B cell (primary cell): Measurements from ENCODE around the gene PLSCR5. TPM values are rescaled to one million over a fixed set of nuclear protein-coding genes. Genes with fewer than 3 reads are reported as not detected.

ENCODE experiments used
- ATAC-seq: fragments of 200-7000 bp; cut with Tn5 transposase; one replicate; pipeline ENCODE4 v1.10.0; 2021; ENCODE audit warnings: low read depth, mild to moderate bottlenecking, moderate number of reproducible peaks, moderate library complexity
- CTCF ChIA-PET: fragments of 350-600 bp; sonication (Branson Sonifier 250); formaldehyde crosslinking; loops from one replicate; lab custom pipeline; 2021; ENCODE audit warnings: antibody characterized with exemption, inconsistent platforms; lab: Charles Lee
- POLR2A ChIA-PET: fragments of 350-600 bp; sonication (Branson Sonifier 250); formaldehyde crosslinking; loops from one replicate; lab custom pipeline; 2021; ENCODE audit warnings: antibody characterized with exemption; lab: Charles Lee
- DNase-seq: peaks from one replicate; pipeline ENCODE4 v3.0.0; 2013
- H2AFZ ChIP-seq: 2 replicates; pipeline ENCODE4 v1.6.1; 2012; ENCODE audit warnings: mild to moderate bottlenecking, low read depth, low read length; ENCODE audit not compliant: insufficient read depth, poor library complexity, severe bottlenecking
- H3K27ac ChIP-seq, 2 donors: 1 replicate in 1 of 2; 2 replicates in 1 of 2; pipeline ENCODE4 v1.5.1; 2012 to 2013; ENCODE audit warnings: low read length in 2 of 2, mild to moderate bottlenecking in 2 of 2, moderate library complexity in 1 of 2
- H3K27me3 ChIP-seq, 4 experiments: fragments of 200-600 bp in 1 of 4; sonication (generic) in 1 of 4; replicated peaks in 1 of 4; 1 replicate in 2 of 4; 2 replicates in 2 of 4; pipeline versions ENCODE4 v1.6.1 to v1.7.0; 2013 to 2016; ENCODE audit warnings: low read length in 3 of 4, mild to moderate bottlenecking in 2 of 4, mixed read lengths in 1 of 4, moderate library complexity in 1 of 4; ENCODE audit not compliant: insufficient read depth in 4 of 4, control insufficient read depth in 3 of 4; ENCODE audit errors: control extremely low read depth in 1 of 4
- H3K36me3 ChIP-seq, 2 experiments: replicated peaks in 1 of 2; 1 replicate in 1 of 2; 2 replicates in 1 of 2; pipeline versions ENCODE4 v1.6.1 to v1.7.1; 2013; ENCODE audit warnings: low read length in 1 of 2; ENCODE audit not compliant: insufficient read depth in 2 of 2, control insufficient read depth in 1 of 2; ENCODE audit errors: control extremely low read depth in 1 of 2, extremely low read depth in 1 of 2
- H3K4me1 ChIP-seq, 2 donors: fragments of 200-600 bp in 1 of 2; sonication (generic) in 1 of 2; 1 replicate in 1 of 2; 2 replicates in 1 of 2; pipeline versions ENCODE4 v1.5.1 to v1.6.1; 2013 to 2017; ENCODE audit warnings: low read length in 2 of 2; ENCODE audit not compliant: control insufficient read depth in 2 of 2, insufficient read depth in 2 of 2
- H3K4me2 ChIP-seq: replicated peaks from 2 replicates; pipeline ENCODE3; 2012; ENCODE audit warnings: mild to moderate bottlenecking, low read depth, low read length; ENCODE audit not compliant: poor library complexity, severe bottlenecking
- H3K4me3 ChIP-seq, 5 experiments: fragments of 200-600 bp in 1 of 5; sonication (generic) in 1 of 5; 1 replicate in 3 of 5; 2 replicates in 2 of 5; pipeline versions ENCODE4 v1.5.1 to v1.7.0; 2011 to 2016; ENCODE audit warnings: low read length in 4 of 5, mild to moderate bottlenecking in 4 of 5, low read depth in 2 of 5, control low read depth in 1 of 5, moderate library complexity in 1 of 5; ENCODE audit not compliant: insufficient read depth in 1 of 5; ENCODE audit errors: control extremely low read depth in 1 of 5, extremely low read depth in 1 of 5
- H3K79me2 ChIP-seq: fragments of 200-600 bp; sonication (generic); one replicate; pipeline ENCODE4 v1.6.0; 2016; ENCODE audit warnings: low read length; ENCODE audit not compliant: control insufficient read depth, insufficient read depth
- H3K9ac ChIP-seq: fragments of 200-600 bp; sonication (generic); 2 replicates; pipeline ENCODE4 v1.6.1; 2017; ENCODE audit warnings: mild to moderate bottlenecking, low read length, moderate library complexity
- H3K9me3 ChIP-seq, 3 donors: one replicate each; pipeline versions ENCODE4 v1.6.1 to v1.7.1; 2013; ENCODE audit warnings: low read length in 2 of 3; ENCODE audit not compliant: control insufficient read depth in 2 of 3, insufficient read depth in 1 of 3; ENCODE audit errors: control extremely low read depth in 1 of 3
- H4K20me1 ChIP-seq: 2 replicates; pipeline ENCODE4 v1.6.0; 2012; ENCODE audit warnings: mild to moderate bottlenecking, low read length; ENCODE audit not compliant: insufficient read depth, control insufficient read depth, poor library complexity, severe bottlenecking
- H3K27ac Mint-ChIP-seq: one replicate; pipeline ENCODE4 v1.8.0; 2021; ENCODE audit warnings: mixed read lengths
- H3K27me3 Mint-ChIP-seq: one replicate; pipeline ENCODE4 v1.8.0; 2021; ENCODE audit warnings: mixed read lengths
- H3K4me1 Mint-ChIP-seq: one replicate; pipeline ENCODE4 v1.8.0; 2021; ENCODE audit warnings: mixed read lengths
- H3K4me3 Mint-ChIP-seq: one replicate; pipeline ENCODE4 v1.8.0; 2021; ENCODE audit warnings: mixed read lengths
- H3K9me3 Mint-ChIP-seq: one replicate; pipeline ENCODE4 v1.8.0; 2022; ENCODE audit warnings: mixed read lengths; ENCODE audit not compliant: insufficient read depth
- CTCF ChIP-seq: fragments of 200-600 bp; IDR thresholded peaks from one replicate; pipeline ENCODE4 v1.8.0; 2022; ENCODE audit warnings: antibody characterized with exemption, mild to moderate bottlenecking
- EZH2 ChIP-seq: IDR thresholded peaks from 2 replicates; pipeline ENCODE4 v1.6.1; 2012; ENCODE audit warnings: borderline replicate concordance, low read depth, mild to moderate bottlenecking, moderate library complexity, low read length; ENCODE audit not compliant: insufficient read depth, poor library complexity, severe bottlenecking
- WGBS: methylation state at CpG from one replicate; pipeline ENCODE4 v1.1.5; 2013; ENCODE audit warnings: missing lambda C conversion rate; ENCODE audit not compliant: insufficient coverage; 5-methylcytosine and 5-hydroxymethylcytosine counted together
- intact Hi-C: fragments of 100-400 bp; cut with micrococcal nuclease; formaldehyde crosslinking; loops from one replicate; pipeline ENCODE4 v1.10.0; 2022
- polyA plus RNA-seq: library from polyadenylated mRNA; depleted of rRNA; stranded (reverse); fragments of >200 nt; gene quantifications from 2 replicates; pipeline ENCODE4 v1.2.3, GENCODE V29; 2012
- total RNA-seq, 2 donors: library from RNA; stranded (reverse); fragments of 120-200 nt in 1 of 2; gene quantifications; 1 replicate in 1 of 2; 2 replicates in 1 of 2; pipeline versions ENCODE4 v1.2.3 to v1.2.4, GENCODE V29; 2013 to 2022

Gene PLSCR5
- total and polyA plus RNA-seq, 2 donors (not counting 1 experiment from before 2014, with no cell fraction given) = not detected

- no CpG with 5 or more reads among the region's 3 CpGs for WGBS
- H3K9me3 Mint-ChIP-seq = no peaks in the 10 kb centered on the region
- H3K4me3 ChIP-seq = no peak overlapping the region
- intact Hi-C loops = no loop called here
- no peak for ATAC-seq
- H3K27me3 Mint-ChIP-seq = peaks cover 6% of the 10 kb centered on the region
- H3K4me2 ChIP-seq = no peak overlapping the region
- no peak for DNase-seq
- H3K27ac Mint-ChIP-seq = no peak overlapping the region
- no peaks in the 10 kb centered on the region for H3K4me1 ChIP-seq
- no peaks in the 10 kb centered on the region for H3K4me1 Mint-ChIP-seq
- H3K36me3 ChIP-seq = no peaks in the 10 kb centered on the region
- no peak overlapping the region for H3K9ac ChIP-seq
- no peak overlapping the region for H3K27ac ChIP-seq
- H3K4me3 Mint-ChIP-seq = no peak overlapping the region
- no peak overlapping the region for H2AFZ ChIP-seq
- no peaks in the 10 kb centered on the region for H3K79me2 ChIP-seq
- H3K9me3 ChIP-seq = no peaks in the 10 kb centered on the region
- CTCF ChIA-PET = interaction anchor here (0.6 to 1.6 kb wide), 3 partner anchors 21 to 31 kb away, joined by 3 to 4 read pairs (median 4); no protein-coding TSS in a partner anchor
- no peaks in the 10 kb centered on the region for H3K27me3 ChIP-seq
- TF ChIP-seq EZH2 (no peak), CTCF (no peak)
- no peaks in the 10 kb centered on the region for H4K20me1 ChIP-seq
- POLR2A ChIA-PET = no interaction called here
Measured at GRCh38 chr3:146598535-146598934, 6.6 kb downstream of the PLSCR5 start.

GRCh38 chr3:146594843-146595482, 10.2 kb downstream of the PLSCR5 start:
- no peaks in the 10 kb centered on the region for H3K4me1 Mint-ChIP-seq
- intact Hi-C loops = no loop called here

More at GRCh38 chr3:146594843-146595482, 10.2 kb downstream of the PLSCR5 start:
- Mint-ChIP-seq H3K9me3 (no peaks in the 10 kb centered on the region), H3K27ac (no peak overlapping the region), H3K27me3 (peaks cover 11% of the 10 kb centered on the region), H3K4me3 (no peak overlapping the region)
- Histone ChIP-seq H3K27me3 (no peaks in the 10 kb centered on the region), H3K4me2 (no peak overlapping the region), H3K27ac (no peak overlapping the region), H3K79me2 (no peaks in the 10 kb centered on the region), H3K9me3 (no peaks in the 10 kb centered on the region), H3K4me1 (no peaks in the 10 kb centered on the region), H3K9ac (no peak overlapping the region), H3K36me3 (no peaks in the 10 kb centered on the region), H2AFZ (no peak overlapping the region), H4K20me1 (no peaks in the 10 kb centered on the region), H3K4me3 (no peak overlapping the region)
- ChIA-PET CTCF (interaction anchor here (0.7 to 1.8 kb wide), 7 partner anchors 8 to 531 kb away, joined by 3 to 8 read pairs (median 4); no protein-coding TSS in a partner anchor), POLR2A (no interaction called here)
- DNase-seq (no peak), ATAC-seq (no peak)
- no peak for TF ChIP-seq EZH2
- peak; percentile 40 for TF ChIP-seq CTCF
- 80% methylated on average over 6 of the region's 7 CpGs for WGBS
